ENCODE data around the gene ACAT2. TPM values are rescaled to one million over a fixed set of nuclear protein-coding genes. Genes with fewer than 3 reads are reported as not detected.
A peak's percentile ranks its signal among the peaks of the same experiment; 100 is the strongest.

The ACAT2 gene
- polyA plus RNA-seq, 3 donors, result 3.6 to 24.4 (median 19.5) TPM

DNA sequence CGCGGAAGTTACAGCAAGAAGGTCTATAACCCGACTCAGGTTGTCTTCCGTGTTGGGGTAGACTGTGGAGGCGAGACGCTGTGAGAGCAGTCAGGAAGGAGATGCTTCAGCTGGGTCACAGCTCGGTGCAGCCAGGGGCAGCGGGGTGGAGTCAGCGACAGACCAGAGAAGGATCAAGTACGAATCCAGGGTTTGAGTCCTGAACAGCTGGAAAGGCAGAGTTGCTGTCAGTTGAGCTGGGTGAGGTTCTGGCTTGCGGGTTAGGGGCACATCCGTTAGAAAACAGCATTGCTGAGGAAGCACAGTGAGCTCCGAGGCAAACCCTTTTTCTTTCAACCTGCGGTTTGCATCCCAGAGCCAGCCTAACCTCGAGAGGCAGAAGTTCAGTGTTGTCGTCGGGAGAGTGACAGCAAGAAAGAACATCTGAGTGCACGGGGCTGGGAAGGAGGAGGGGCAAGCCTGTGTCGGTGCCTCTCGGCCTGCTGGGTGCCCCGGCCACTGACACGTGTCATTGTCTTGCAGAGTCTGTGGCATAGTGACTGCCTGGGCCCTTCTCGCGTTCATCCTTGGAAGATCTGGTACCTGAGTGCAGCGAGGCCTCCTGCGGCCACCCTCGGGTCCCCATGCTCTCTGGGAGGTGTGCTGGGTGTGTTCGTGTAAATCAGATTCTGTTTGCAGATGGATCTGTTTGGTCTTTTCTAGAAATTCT, 58.2 kb downstream of the ACAT2 start:
- WGBS (ENCODE audit: insufficient coverage), result 27% methylated on average over 27 of the region's 28 CpGs
- H3K4me3 ChIP-seq (replicated peaks in 1 of 3; ENCODE audit: low read depth in 2 of 3, low read length in 3 of 3), result peak overlapping the region; percentile 0 to 59 (median 17)
- peak overlapping the region; percentile 65 for H3K4me2 ChIP-seq (replicated peaks; ENCODE audit: extremely low read depth, low read length, poor library complexity, severe bottlenecking)
- Mint-ChIP-seq H3K9me3 (peaks cover 0 to 5% (median 2%) of the 10 kb centered on the region in 7 donors), H3K27me3 (ENCODE audit: low read depth in 3 of 3) (peaks cover 6 to 11% (median 9%) of the 10 kb centered on the region in 3 donors), H3K27ac (peak overlapping the region in 6 of 7 donors; percentile 14 to 80 (median 55)), H3K36me3 (no peaks in the 10 kb centered on the region), H3K4me1 (peaks cover 24% of the 10 kb centered on the region), H3K4me3 (peak overlapping the region; percentile 66 to 86)
- intact Hi-C loops (cut with micrococcal nuclease), result no loop called here
- H3K9me3 ChIP-seq (replicated peaks in 1 of 2; ENCODE audit: control insufficient read depth in 1 of 2, insufficient read depth in 1 of 2, low read length in 2 of 2), result no peaks in the 10 kb centered on the region
- H3K4me1 ChIP-seq (ENCODE audit: control insufficient read depth in 1 of 2, insufficient read depth in 2 of 2, low read length in 2 of 2), result peaks cover 23 to 24% of the 10 kb centered on the region in 2 donors
- no peaks in the 10 kb centered on the region for H3K27me3 ChIP-seq (ENCODE audit: control insufficient read depth in 2 of 2, insufficient read depth in 2 of 2, low read length in 2 of 2)
- H2AFZ ChIP-seq (ENCODE audit: insufficient read depth, low read depth, low read length, poor library complexity, severe bottlenecking), result peak overlapping the region; percentile 72
- H3K79me2 ChIP-seq (ENCODE audit: insufficient read depth, low read length), result no peaks in the 10 kb centered on the region
- H3K27ac ChIP-seq (ENCODE audit: low read depth in 1 of 2, low read length in 2 of 2), result peak overlapping the region in 1 of 2 donors; percentile 26
- H3K36me3 ChIP-seq (replicated peaks in 1 of 2; ENCODE audit: control insufficient read depth in 1 of 2, insufficient read depth in 2 of 2, low read length in 2 of 2), result no peaks in the 10 kb centered on the region
- peak overlapping the region; percentile 24 for H3K9ac ChIP-seq (ENCODE audit: insufficient read depth, low read length, poor library complexity, severe bottlenecking)
- TF ChIP-seq CTCF (IDR thresholded peaks at IDR 0.05), result no peak
- no peaks in the 10 kb centered on the region for H4K20me1 ChIP-seq (ENCODE audit: insufficient read depth, low read length)
- peak; percentile 16 to 30 (median 22) for DNase-seq

GRCh38 chr6:159821122-159821521, 59.3 kb downstream of the ACAT2 start:
- Mint-ChIP-seq H3K27me3 (ENCODE audit: low read depth in 3 of 3) (peaks cover 6 to 11% (median 9%) of the 10 kb centered on the region in 3 donors), H3K4me1 (peaks cover 24% of the 10 kb centered on the region), H3K36me3 (no peaks in the 10 kb centered on the region), H3K9me3 (peaks cover 0 to 5% (median 2%) of the 10 kb centered on the region in 7 donors), H3K27ac (peak overlapping the region in 1 of 7 donors; percentile 26), H3K4me3 (peak overlapping the region; percentile 66 to 86)
- peak overlapping the region; percentile 72 for H2AFZ ChIP-seq (ENCODE audit: insufficient read depth, low read depth, low read length, poor library complexity, severe bottlenecking)
- intact Hi-C loops (cut with micrococcal nuclease), result no loop called here
- TF ChIP-seq CTCF (IDR thresholded peaks at IDR 0.05), result no peak
- H3K27me3 ChIP-seq (ENCODE audit: control insufficient read depth in 2 of 2, insufficient read depth in 2 of 2, low read length in 2 of 2), result no peaks in the 10 kb centered on the region
- peak overlapping the region; percentile 24 for H3K9ac ChIP-seq (ENCODE audit: insufficient read depth, low read length, poor library complexity, severe bottlenecking)
- DNase-seq, result no peak
- no peak overlapping the region for H3K27ac ChIP-seq (ENCODE audit: low read depth in 1 of 2, low read length in 2 of 2)
- peaks cover 23 to 24% of the 10 kb centered on the region in 2 donors for H3K4me1 ChIP-seq (ENCODE audit: control insufficient read depth in 1 of 2, insufficient read depth in 2 of 2, low read length in 2 of 2)
- peak overlapping the region in 2 of 3 experiments; percentile 8 to 59 for H3K4me3 ChIP-seq (replicated peaks in 1 of 3; ENCODE audit: low read depth in 2 of 3, low read length in 3 of 3)
- H3K4me2 ChIP-seq (replicated peaks; ENCODE audit: extremely low read depth, low read length, poor library complexity, severe bottlenecking), result peak overlapping the region; percentile 65
- no peaks in the 10 kb centered on the region for H3K79me2 ChIP-seq (ENCODE audit: insufficient read depth, low read length)
- no peaks in the 10 kb centered on the region for H4K20me1 ChIP-seq (ENCODE audit: insufficient read depth, low read length)
- H3K9me3 ChIP-seq (replicated peaks in 1 of 2; ENCODE audit: control insufficient read depth in 1 of 2, insufficient read depth in 1 of 2, low read length in 2 of 2), result no peaks in the 10 kb centered on the region
- 11% methylated on average over 6 of the region's 11 CpGs for WGBS (ENCODE audit: insufficient coverage)
- H3K36me3 ChIP-seq (replicated peaks in 1 of 2; ENCODE audit: control insufficient read depth in 1 of 2, insufficient read depth in 2 of 2, low read length in 2 of 2), result no peaks in the 10 kb centered on the region
